GM19397 (cell line): ENCODE measurements around the gene RELN.

ENCODE experiments used
- ATAC-seq: cut with Tn5 transposase; IDR thresholded peaks from one replicate; pipeline ENCODE4 v1.9.1; 2021; ENCODE audit warnings: mild to moderate bottlenecking, moderate library complexity; ENCODE audit not compliant: unreplicated experiment

The RELN gene

DNA sequence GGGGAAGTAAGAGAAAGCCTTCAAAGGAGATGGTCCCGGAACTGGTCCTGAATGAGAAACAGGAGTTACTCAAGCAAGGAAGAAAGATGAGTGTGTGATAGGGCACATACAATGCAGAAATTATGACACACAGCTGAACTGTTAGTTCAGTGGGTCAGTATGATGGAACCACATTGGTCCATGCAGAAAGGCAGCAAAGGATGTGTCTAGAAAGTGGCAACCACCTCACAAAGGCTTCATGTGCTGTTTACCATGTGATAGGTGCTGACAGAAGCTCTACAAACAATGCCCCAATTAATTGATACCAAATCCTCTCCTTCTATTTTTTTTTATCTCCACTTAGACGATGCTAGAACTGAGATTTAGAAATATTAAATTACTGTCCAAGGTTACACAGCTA, 258.3 kb downstream of the RELN start:
- no peak for ATAC-seq

- ATAC-seq = no peak
Observed at GRCh38 chr7:103729026-103729425, 260.4 kb downstream of the RELN start.

DNA sequence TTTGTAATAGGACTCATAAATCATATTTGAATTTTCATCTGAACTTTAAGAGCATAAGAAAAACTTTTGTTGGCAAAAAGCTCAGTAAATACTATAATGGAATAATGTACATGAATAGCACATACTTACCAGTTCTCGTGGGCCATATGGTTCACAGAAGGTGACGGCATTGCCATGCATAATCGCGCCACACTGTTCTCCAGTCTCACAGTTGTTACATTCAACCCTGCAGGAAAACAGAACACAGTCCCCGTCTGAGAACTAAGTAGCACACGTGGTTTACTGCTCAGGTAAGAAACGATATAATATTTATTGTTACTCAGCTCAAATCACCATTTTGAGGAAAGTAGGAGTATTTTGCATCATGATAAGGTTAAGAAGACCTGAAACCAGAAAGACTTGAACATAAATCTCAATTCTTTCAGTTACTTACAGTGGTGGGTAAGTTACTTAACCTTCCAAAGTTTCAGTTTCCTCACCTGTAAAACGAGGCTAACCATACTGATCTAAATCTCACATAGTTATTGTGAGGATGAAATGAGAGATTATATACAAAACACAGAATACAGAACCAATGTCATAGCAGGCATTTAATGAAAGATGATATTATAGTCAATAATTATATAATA, 261.4 kb downstream of the RELN start:
- ATAC-seq = no peak

DNA sequence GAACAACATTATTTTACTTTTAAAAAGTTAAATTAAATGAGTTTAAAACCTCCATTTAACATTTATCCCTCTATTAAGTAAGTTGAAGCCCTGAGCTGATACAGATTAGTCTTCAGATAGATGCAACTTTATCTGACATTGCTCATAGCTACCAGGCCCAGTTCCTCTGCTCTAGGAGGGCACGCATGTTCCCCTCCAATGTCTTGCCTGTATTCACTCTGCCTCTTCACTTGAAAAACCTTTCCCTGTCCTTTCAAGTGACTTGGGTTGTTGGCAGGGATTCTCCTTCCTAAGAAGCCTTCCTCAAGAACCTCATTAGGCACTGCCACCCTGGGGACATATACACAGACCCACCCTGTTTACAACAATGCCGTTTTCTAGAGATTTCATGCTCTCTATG, 270.4 kb downstream of the RELN start:
- no peak for ATAC-seq

GRCh38 chr7:103718482-103719061, 270.9 kb downstream of the RELN start:
- no peak for ATAC-seq

DNA sequence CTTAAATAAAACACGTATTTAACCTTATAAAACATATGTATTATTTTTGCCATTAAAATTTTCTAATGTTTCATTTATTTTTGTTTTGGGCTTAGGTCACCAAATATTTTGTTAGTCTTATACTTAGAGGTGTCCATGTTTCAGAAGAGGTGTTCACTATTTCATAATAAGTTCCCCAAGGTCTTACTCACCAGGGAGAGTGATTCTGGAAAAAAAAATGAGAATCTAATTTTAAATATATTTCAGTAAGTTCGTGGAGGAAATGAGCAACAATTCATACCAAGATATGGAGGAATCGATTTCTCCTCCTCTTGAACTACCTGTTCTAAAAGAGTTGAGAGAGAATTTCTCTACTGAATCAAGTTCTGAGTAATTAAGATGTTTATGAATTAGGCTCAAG, 271.9 kb downstream of the RELN start:
- ATAC-seq = no peak

DNA sequence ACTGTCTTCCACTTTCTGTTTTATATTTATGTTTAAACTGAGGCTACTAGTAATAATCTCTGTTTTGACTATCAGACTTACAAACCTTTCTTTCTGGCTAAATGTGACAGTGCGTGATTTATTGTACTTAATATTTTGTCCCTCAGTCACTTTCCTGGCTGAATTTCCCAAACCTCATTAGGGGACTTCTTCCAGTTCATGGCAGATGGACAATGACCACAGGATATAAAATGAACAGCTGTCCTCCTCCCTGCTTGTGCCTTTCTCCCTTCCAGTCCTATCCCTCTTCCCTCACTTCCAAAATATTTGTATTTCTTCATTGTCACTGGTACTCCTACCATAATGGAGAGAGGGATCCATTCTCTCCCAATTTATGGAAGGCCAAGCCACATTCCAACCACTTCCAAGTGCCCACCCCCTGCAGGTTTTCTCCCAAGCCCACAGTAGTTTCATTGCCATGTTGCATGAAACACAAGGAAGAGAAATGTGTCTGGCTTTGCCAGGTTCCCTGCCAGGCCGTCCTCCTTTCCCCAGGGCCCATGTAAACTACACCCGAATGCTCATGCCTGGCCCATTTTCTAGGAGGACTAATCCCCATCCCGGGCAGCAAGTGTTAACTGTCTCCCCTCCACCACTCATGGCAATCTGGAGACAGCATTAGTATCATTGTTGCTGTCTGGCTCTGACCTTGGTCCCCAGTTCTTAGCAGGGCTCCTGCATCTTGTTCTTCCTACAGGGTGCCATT, 273.9 kb downstream of the RELN start:
- no peak for ATAC-seq

GRCh38 chr7:103714376-103714927, 275.0 kb downstream of the RELN start:
- no peak for ATAC-seq

- ATAC-seq = no peak
Observed at GRCh38 chr7:103712991-103713778, 276.3 kb downstream of the RELN start.

DNA sequence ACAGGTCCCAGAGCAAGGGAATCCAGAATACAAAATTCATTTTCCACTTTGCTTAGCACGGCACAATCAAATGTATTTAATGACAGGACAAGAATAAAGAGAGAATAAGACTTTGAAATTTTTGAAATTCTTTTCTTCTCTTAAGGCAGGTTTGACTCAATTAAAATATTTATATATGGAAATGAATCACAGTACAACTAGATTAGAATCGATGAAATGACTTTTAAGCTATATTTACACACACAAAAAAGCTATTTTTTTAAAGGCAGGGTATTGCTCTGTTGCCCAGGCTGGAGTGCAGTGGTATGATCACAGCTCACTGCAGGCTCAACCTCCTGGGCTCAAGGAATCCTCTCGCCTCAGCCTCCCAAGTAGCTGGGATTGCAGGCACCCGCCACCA, 278.0 kb downstream of the RELN start:
- no peak for ATAC-seq

DNA sequence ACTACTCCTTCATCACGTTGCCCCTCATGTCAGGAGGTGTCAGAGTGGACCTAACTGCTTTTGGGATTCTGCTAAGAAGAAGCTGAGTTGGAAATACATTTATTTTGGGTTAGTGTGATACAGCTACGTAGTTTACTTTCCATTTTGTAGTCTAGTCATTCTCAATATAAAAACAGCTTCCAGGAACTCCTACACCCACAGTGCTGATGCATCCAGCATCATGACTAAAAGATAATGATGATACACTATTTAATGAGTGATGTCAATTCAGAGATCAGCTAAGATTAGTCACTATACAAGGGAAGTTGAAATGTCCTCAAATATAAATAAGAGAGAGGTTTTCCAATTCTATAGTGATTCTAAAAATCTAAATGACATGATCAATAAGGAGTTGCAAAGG, 279.2 kb downstream of the RELN start:
- no peak for ATAC-seq

DNA sequence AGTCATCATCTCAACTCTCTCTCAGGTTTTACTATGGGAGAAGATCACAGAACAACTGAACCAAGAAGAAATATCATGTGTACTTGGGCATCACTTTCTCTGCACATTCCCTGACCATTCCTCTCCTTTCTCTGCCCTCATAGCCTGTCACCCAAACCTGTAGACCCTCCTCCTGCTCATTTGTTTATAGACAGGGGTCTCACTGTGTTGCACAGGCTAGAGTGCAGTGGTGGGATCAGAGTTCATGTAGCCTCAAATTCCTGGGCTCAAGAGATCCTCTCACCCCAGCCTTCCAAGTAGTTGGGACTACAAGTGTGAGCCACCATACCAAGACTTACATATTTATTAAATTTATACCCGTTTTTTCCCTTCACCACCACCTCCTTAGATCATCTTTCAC, 282.7 kb downstream of the RELN start:
- ATAC-seq = no peak

DNA sequence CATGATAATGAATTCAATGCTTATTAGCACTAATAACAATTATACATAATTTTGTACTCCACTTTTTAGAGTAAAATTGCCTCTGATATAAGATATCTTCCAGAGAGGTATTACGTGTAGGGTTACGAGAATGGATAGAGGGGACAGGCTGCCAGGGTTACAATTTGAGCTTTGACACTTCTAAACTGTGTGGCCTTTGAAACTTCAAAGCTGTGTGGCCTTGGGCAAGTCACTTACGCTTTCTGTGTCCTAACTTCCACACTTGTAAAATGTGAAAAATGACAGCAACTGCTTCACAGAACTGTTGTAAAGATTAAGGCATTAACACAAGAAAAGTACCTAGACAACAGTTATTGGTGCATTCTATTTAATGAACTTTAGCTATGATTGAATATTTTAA, 283.9 kb downstream of the RELN start:
- ATAC-seq = no peak

- ATAC-seq = no peak
Observed at GRCh38 chr7:103704701-103705100, 284.8 kb downstream of the RELN start.

- ATAC-seq = no peak
Observed at GRCh38 chr7:103702982-103703381, 286.5 kb downstream of the RELN start.

- ATAC-seq = no peak
Observed at GRCh38 chr7:103702454-103702853, 287.0 kb downstream of the RELN start.

- ATAC-seq = no peak
Observed at GRCh38 chr7:103699032-103699431, 290.4 kb downstream of the RELN start.

- ATAC-seq = no peak
Observed at GRCh38 chr7:103698064-103698463, 291.4 kb downstream of the RELN start.

DNA sequence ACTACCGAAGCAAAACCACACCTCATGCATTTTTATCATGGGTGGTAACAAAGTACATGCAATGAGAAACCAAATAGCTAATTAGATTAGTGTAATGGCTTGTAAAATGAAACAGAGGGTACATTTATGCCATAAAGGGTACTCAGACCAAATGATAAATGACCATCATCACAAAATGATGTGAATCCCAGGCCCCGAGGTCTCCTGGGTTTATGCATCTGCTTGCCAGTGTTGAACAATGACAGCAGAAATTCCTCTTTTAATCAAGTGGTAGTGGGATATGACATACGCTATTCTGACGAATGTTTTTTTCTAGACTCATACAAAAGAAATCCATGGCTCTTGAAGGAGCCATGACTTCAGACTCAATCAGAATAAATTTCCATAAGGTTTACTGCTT, 293.9 kb downstream of the RELN start:
- no peak for ATAC-seq

DNA sequence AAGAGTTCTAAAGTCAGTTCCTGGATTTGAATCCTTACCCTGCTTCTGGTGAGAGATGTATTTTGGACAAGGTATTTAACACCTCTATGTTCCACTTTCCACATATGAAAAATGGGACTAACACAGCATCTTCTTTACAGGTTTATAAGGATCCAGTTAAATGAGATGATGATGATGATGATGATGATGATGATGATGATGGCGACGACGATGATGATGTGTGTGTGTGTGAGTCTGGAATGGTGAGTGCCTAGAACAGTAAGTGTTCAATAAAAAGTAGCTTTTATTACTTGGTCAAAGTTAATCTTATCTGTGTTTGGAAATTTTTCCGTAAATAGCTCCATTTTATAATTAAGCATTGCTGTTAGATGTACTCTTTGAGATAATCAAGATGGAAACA, 295.2 kb downstream of the RELN start:
- ATAC-seq = no peak

DNA sequence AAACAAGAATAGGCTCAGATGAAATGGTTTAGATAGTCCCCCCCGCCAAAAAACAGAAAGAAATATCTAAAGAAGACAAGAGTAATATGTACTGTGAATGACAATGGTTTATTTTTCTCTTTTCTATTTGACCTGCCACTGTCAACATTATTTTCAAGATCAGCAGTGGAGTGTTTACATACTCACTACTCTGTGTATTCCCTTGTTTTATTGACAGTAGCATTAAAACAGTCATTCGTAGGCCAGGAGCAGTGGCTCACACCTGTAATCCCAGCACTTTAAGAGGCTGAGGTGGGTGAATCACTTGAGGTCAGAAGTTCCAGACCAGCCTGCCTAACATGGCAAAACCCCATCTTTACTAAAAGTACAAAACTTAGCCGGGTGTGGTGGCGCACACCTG, 298.2 kb downstream of the RELN start:
- ATAC-seq = no peak
